NCI-H510A treated with DMSO at 0.1 percent for 48 hours (cell line): ENCODE measurements around the gene DDO.
"Not testable (repeated sequence)": the region's sequence is repeated elsewhere in the genome, so short reads cannot be mapped to it uniquely, and the experiment has no call there.

ENCODE experiments used
- DNase-seq: peaks from one replicate; lab custom pipeline; 2025; lab: John Stamatoyannopoulos, UW

Gene DDO

DNA sequence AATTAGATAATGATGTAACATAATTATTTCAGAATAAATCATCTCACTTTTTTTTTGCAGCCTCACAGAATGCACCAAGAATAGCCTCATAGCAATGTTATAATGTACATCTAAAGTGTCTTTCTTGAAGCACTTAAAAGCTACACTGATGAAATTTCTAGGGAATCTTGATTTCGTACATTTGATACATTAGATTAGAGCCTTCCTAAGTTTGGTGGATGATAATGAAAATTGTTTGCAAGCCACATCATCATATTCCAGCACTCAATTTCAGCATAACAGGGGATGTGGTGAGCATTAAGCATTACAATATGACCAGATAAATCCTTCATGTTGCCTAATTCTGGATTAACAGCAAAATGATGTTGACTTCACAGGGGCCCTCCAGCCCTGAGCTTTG lies 47.5 kb downstream of the DDO start:
- DNase-seq = no peak

DNA sequence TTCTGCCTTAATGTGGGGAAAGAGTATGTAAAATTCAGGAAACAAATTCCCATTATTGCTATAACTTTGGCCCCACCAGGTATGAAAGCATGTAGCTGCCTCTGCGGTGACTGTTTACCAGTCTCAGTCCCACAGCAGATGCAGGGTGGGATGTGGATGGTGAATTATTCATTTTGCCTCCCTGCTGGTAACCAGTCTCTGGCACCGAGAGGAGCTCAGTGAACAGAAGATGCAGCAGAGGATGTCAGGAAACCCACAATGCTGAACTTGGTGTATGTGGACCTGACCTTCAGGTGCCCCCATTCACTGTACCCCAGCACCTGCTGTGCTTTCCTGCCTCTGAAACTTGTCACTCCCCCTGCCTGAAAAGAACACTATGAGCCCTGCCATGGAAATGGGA lies 48.4 kb downstream of the DDO start:
- DNase-seq = no peak

DNA sequence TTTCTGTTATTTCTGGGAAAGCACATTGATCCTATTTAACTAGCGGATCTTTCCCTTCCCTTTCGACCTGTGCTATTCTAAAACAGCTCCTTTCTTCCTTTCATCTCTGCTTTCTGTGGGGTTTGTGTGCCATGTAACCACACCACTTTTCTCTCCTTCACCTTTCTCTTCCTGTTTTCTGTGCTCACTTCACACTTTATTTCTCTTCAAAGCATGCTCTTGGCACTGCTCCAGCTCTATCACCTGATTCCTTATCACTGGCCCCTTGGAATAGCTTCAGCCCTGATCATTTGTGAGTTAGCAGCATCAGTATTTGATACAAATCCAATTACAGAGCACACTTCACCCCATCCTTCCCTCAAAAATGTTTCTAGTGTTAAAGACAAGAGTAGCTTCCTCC lies 49.1 kb downstream of the DDO start:
- no peak for DNase-seq

DNA sequence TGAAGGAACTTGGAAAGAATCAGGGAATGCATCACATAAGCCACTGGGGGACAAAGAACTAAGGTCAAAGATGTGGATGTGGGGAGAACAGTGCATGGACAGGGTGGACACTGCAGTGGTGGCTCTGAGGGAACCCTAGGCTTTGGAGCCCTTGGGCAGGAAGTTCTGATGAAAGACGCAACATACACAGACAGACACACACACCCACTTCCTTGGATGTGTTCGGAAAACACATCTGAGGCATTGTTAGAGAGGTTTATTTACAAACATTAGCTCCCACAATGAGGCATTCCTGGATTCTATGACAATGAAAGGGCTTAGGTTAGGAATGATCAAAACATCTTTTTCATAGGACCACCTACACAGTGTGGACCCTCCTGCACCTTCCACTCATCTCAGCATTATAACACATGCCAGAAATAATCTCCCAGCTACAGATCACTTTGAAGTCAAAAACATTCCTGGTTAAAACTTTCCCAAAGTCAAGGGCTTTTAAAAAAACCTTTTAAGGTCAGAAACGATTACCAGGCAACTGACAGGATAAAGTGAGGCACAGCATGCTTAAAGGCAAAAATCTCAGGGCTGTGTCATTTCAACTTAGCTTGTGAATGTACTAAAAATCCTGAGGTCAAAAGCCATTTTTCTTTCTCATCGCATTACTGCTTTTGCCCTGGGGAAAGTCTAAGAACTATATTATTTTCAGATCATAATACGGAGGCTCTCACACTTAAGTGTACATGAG lies 50.8 kb downstream of the DDO start:
- DNase-seq = no peak

DNA sequence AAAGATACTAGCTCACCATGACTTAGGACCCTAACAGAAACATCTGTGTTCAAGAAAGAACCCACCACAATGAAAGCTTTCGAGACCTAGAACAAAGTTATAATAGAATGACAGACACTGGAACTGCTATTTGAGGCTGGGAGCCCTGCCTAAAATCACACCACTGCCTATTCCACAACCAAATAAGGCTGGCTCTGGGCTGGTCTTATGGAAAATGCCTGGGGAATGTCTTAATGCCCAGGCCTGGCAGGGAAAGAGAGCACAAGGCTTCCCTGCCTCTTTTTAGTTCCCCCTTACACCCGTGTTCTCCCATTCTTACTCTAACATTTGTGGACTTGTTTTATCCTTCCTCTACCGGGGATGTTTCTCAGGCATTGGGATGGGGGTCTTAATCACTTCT lies 51.6 kb downstream of the DDO start:
- DNase-seq = no peak

GRCh38 chr6:110360676-110361075 lies 54.7 kb downstream of the DDO start:
- DNase-seq = no peak

DNA sequence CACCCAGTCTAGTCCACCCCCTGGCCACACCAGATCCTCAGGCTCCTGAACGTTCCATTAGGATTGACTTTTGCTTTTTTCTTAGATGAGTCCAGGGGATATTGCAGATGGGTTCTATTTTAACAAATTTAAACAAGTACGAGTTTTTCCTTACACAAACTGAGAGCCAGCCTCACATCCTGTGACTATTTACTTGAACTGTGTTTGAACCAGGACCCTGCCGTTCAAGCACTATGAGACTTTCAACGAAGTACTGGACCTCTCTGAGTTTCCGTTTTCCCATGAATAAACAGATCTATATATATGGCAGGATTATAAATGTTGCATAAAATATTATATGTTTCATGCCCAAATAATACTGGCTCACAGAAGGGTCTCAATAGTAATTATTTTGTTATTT lies 55.8 kb downstream of the DDO start:
- DNase-seq = no peak

GRCh38 chr6:110358553-110359160 lies 56.7 kb downstream of the DDO start:
- DNase-seq = no peak

DNA sequence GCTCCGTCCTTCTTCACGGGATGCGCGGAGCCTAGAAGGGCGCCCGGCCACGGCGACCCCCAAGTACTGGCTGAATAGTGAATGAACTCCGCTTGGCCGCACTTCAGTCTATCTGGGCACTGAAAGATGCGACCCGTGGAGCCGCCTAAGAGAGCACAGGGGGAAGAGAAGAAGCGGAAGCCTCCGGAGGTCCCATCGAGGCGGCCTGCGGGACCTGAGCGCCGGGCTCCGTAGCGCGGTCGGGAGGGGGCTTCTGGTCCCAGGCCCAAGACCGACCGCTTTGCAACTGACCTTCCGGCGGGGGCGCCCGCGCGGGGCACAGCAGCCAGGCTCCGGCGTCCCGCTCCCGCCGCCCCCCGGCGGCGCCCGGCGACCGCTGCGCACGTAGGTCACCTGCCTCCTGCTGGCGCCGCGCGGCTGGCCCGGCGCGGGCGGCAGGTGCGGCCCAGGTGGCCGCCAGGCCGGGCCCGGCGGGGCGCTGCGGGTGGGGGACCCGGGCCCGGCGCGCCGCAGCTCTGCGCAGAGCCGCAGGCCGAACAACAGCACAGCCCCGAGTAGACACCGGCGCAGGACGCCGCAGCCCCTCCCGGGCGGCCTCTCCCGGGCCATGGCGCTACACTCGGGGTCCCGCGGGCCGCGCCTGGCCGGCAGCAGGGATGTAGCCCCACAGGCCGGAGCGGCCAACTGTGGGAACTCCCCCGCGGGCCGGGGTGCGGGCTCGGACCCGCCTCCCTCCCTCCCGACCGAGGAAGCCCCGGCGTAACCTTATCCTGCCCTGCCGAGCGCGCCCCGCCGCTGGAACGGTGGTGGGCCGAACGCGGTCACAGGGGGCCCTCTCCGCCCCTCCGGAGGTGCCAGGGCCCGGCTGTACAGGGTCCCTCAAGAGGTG lies 57.5 kb downstream of the DDO start, which contains the start of gene METTL24:
Gene METTL24 (minus strand): TSS at position 686 of the 889 bp plus-strand sequence. CDS start 77 bp downstream, at position 609.
- no peak for DNase-seq

DNA sequence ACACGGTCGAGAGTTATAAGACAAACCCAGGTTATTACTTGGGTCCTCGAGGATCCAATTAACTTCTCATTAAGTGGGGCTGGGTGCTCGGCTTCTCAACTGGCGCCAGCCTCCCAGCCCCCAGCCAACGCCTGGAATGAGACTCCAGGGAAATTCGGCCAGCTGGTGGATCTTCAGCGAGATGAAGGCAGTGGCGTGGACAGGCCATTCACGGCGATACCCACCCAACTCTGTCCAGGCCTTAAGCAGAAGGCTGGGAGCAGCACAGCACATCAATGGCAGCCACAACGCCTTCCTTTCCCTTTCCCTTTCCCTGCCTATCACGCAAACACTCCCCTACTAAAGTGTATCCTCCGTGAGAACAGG lies 58.1 kb downstream of the DDO start:
- DNase-seq = no peak

GRCh38 chr6:110356778-110357177 lies 58.6 kb downstream of the DDO start:
- DNase-seq = no peak

- no peak for DNase-seq
These were observed 59.6 kb downstream of the DDO start for GRCh38 chr6:110355727-110356126.

- DNase-seq = no peak
These were observed 60.4 kb downstream of the DDO start for GRCh38 chr6:110355022-110355421.

DNA sequence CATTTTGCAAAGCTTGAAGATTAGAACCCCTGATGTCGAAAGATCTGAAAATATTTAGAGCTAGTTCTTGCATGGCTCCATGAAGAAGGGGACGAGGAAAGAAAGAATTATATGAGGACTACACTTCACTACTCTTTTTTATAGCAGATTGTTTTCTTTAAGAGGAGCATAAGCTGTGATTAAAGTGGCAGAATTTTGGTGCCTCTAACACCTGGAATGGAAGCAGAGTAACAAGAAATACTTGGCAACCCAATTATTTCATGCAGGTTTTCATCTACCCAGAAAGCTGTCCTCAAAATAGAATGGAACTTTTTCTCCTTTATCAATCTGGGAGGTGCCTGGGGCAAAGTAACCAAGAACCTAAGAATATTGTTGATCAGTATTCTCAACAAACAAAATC lies 61.2 kb downstream of the DDO start:
- no peak for DNase-seq

- no peak for DNase-seq
These were observed 61.8 kb downstream of the DDO start for GRCh38 chr6:110353457-110354001.

DNA sequence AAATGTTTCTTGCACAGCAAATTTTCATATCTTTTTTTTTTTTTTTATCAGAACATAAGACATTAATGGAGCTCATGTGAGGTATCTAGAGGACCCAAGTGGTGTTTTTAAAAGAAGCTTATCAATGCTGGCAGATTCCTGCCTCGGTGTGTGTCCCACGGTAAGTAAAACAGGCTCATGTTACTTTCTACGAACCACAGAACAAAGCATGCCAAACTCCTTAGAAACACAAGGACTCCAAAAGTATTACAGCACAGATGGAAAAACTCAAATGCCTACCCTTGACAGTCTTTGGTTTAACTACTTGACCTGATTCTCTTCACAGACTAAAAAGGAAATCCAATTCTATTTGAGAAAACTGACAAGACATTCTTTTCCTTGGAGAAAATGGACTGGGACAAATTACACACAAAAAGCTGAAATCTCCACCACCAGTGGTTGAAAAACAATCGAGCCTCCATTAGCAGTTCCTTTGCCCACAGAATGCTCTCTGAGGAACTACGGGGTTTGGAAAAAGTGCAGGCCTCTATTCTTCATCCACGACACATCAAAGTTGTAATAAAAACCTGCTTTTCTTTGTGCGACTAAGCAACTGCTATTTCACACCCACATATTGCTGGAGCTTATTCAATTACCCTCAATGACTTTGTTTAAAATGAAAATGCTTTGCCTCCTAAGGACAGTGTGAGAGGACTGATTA lies 62.7 kb downstream of the DDO start:
- DNase-seq = no peak

DNA sequence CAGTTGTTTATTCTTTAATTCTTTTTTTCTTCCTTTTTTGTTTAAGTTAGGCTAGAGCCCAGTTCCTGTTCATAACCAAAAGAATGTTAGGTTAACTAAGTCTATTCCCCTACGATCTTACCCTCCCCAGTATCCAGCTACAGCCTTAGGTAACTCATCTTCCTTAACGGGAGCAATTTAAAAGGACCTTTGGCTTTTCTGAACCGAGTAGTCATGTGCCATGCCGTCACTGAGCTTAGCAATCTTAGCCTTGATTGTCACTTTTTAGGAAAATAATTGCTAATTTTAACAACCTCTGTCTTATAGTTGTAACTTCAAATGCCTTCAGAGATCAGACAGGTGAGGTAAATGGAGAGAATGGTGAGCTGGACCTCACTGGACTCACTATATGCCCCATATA lies 63.4 kb downstream of the DDO start:
- DNase-seq = no peak

DNA sequence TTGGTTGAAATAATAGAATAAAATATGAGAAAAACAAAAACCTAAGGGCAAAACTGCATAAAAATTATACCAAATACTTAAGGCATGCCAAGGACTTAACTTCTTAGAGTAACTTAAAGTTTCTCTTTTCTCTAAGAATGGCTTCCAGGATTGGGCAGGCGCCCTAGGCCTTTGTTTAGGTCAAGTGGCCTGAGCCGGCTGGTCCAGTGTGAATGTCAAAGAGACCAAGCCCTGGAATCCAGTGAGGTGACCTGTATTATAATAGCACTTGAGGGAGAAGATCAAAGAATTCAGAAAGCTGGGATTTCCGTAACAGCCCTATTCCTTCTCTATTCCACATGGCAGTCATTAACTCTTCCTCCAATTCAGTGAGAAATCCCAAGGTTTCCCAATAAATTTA lies 63.8 kb downstream of the DDO start:
- no peak for DNase-seq

GRCh38 chr6:110350593-110350992 lies 64.8 kb downstream of the DDO start:
- DNase-seq = not testable (repeated sequence)

- no peak for DNase-seq
These were observed 66.2 kb downstream of the DDO start for GRCh38 chr6:110348961-110349690.

DNA sequence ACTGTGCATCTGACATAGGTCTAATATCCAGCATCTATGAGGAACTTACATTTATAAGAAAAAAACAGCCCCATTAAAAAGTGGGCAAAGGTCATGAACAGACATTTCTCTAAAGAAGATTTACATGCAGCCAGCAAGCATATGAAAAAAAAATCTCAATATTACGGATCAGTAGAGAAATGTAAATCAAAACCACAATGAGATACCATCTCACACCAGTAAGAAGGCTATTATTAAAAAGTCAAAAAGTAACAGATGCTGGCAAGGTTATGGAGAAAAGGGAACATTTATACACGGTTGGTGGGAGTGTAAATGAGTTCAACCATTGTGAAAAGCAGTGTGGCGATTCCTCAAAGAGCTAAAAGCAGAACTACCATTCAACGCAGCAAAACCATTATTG lies 70.3 kb downstream of the DDO start:
- no peak for DNase-seq
